Hematopoietic multipotent progenitor cell treated with erythropoietin and hydrocortisone succinate and interleukin-3 and kit ligand, for 4 days (in vitro differentiated cells): ENCODE data around the gene MECP2.
"Not testable (repeated sequence)": the region's sequence is repeated elsewhere in the genome, so short reads cannot be mapped to it uniquely, and the experiment has no call there.

Source experiments
- DNase-seq: peaks from one replicate; pipeline ENCODE4 v3.0.0-alpha.2; 2015

Gene MECP2

GRCh38 chrX:154014429-154015380, 82.8 kb downstream of the MECP2 start:
- DNase-seq: no peak

- DNase-seq: peak; percentile 71
Observed at GRCh38 chrX:154013614-154014360, 83.7 kb downstream of the MECP2 start.

GRCh38 chrX:154013001-154013421, 84.5 kb downstream of the MECP2 start:
- DNase-seq: no peak

DNA sequence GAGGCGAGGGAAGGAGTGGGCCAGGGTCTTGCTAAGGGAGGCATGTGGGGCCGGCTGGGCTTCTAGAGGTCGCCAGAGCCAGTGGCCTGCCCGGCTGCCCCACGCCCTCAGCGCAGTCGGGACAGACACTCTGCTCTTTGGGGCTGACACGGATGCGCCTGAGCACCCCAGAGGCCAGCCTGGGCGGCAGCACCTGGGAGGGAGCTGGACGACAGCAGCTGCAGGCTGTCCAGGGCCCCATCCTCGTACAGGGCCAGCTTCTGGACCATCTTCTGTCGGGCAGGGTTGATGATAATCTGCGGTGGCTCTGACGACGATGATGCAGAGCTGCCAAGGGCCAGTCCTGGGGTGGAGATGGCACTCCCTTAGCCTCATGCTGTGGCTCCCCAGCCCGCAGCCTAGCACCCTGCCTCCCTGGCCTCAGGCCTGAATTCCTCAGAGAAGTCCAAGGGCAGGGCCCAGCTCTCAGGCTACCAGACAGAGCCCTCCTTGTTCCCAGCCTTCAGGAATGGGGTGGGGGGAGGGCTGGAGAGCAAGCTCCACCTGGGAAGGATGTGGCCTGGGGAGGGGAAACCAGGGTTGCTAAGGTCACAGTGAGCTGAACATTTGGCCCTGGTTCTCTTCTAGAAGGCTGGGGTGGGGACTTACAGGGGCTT, 85.1 kb downstream of the MECP2 start:
- no peak for DNase-seq

DNA sequence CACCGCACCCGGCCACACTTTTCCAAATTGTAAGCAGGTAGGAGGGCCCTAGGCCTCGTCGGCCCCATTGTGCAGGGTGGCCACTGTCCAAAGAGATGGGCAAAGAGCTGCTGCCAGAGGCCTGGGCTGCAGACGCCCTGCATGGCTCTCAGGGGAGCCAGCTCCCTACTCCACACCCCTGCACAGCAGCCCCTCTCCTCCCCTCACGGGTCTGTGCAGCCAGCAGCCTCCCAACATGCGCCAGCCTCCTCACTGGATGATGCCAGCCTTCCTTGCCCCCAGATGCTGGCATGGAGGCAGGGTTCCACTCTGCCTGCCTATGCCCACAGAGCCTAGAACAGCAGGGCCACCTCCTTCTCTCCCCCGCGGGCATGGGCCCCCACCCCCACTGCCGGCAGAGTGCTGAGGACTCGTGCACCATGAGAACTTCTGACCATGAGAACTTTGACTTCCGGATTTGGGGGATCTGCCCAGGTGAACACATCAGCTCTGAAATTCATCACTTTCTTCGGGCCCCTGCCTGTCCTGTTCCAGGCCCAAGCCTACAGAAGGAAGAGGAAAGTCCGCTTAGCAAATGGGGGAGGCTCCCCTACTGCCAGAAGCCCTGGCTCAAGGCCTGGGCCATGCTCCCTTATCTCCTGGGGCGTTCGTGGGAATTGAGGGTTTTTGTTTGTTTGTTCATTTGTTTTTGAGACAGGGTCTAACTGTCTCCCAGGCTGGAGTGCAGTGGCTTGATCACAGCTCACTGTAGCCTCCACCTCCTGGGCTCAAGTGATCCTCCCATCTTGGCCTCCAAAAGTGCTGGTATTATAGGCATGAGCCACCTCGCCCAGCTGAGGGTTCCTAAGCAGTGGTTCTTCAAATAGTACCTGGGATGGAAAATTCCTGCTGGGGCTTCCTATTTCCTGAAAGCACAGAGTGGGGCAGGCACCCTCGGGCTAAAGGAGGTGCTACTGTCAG, 85.9 kb downstream of the MECP2 start:
- DNase-seq: no peak

- DNase-seq: no peak
Observed at GRCh38 chrX:154010330-154011087, 87.0 kb downstream of the MECP2 start.

DNA sequence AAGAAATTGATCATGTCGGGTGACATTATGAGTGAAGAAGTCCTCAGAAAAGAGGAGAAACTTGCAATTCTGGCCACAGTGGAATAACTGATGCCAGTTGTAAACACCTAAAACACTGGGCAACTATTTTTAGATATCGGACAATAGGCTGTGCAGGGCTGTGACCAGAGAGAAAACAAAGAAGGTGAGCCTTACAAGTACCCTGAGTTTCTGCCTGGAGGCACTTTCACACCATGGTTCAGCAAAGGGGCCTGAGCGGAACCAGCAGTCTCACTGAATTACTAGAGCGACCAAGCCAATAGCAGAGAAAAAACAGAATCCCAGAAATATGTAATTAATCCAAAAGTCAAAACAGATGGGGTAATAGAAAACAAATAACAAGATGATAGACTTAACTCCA, 89.0 kb downstream of the MECP2 start:
- DNase-seq: no peak

DNA sequence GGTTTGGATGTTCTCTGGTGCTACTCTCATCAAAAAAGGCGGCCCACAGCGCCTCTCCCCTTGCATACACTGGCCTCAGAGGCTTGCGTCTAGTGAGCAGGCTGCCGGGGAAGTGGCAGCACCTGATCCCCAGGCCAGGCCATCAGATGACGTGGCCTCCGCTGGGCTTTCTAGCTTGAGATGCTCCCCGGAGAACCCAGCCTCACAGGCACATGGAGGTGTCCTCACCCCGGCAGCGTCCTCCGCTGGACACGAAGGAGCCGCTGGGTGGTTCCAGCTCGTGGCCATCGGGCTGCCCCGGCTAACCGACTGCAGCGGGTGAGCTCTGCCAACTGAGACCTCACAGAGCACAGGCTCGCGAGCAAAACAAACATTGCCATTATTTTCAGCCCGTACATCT, 90.6 kb downstream of the MECP2 start:
- no peak for DNase-seq

DNA sequence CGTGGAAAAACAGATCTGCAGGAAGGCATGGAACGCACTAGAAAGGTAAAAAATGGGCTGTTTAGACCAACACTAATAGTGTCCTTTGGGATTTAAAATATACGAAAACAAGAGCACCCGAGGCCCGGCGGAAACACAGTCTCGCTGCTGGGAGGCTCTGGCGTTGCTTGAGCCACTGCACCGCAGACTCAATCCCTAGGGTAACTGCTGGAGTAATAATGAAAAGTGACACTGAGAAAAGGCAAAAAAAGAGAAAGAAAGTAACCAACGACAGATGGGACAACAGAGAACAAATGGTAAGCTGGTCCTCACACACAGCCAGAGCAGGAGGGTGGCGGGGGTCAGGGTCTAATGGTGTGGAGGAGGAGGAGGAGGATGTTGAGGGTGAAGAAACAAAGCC, 93.2 kb downstream of the MECP2 start:
- no peak for DNase-seq

GRCh38 chrX:154002215-154002719, 95.2 kb downstream of the MECP2 start:
- DNase-seq: peak; percentile 93

GRCh38 chrX:154000051-154000450, 97.5 kb downstream of the MECP2 start:
- no peak for DNase-seq

DNA sequence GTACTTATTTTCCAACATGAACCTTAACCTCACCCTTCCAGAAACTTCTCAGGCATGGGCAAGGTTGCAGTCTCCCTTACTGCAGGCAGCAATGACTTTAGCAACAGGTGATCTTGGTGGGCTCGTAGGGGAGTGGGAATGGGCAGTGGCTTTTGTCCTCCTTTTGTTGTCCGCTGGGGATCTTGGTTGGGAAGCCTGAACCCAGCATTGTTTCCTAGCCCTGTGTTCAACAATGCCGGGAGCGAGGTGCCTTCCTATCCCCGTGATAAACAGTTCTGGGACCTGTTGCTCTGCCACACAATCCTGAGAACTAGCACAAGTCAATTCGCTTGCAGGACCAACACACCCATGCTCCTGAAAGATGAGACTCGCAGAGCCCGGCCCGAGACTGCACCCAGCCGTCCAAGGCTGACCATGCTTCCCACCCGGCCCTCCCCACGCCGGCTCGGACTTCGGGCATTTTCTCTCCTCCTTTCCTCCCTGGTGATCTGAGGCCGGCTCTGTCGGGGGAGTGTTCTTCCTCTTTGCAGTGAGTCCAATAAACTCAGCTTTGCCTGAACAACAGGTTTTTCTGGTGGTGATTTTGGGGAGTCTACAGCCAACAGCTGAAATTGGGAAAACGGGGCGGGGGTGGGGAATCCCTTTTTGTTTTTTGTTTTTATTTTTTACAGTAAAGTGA, 98.0 kb downstream of the MECP2 start:
- DNase-seq: no peak

- no peak for DNase-seq
Observed at GRCh38 chrX:153995504-153995903, 102.0 kb downstream of the MECP2 start.

- not testable (repeated sequence) for DNase-seq
Observed at GRCh38 chrX:153994398-153994797, 103.1 kb downstream of the MECP2 start.

- no peak for DNase-seq
Observed at GRCh38 chrX:153993978-153994377, 103.5 kb downstream of the MECP2 start.

GRCh38 chrX:153993079-153993478, 104.4 kb downstream of the MECP2 start:
- DNase-seq: no peak

GRCh38 chrX:153992180-153992579, 105.3 kb downstream of the MECP2 start:
- no peak for DNase-seq

DNA sequence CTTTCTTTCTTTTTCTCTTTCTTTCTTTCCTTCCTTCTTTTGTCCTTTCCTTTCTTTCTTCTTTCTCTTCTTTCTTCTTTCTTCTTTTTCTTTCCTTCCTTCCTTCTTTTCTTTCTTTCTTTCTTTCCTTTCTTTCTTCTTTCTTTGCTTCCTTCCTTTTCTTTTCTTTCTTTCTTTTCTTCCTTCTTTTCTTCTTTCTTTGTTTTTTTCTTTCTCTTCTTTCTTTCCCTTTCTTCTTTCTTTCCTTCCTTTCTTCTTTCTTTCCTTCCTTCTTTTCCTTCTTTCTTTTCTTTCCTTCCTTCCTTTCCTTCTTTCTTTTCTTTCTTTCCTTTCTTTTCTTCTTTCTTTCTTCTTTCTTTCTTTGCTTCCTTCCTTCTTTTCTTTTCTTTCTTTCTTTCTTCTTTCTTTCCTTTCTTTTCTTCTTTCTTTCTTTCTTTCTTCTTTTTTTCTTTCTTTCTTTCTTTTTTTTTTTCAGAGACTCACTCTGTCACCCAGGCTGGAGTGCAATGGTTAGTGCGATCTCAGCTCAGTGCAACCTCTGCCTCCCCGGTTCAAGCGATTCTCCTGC, 106.4 kb downstream of the MECP2 start:
- DNase-seq: no peak

GRCh38 chrX:153989973-153990655, 107.4 kb downstream of the MECP2 start:
- no peak for DNase-seq

- DNase-seq: no peak
Observed at GRCh38 chrX:153988493-153988892, 109.0 kb downstream of the MECP2 start.
